ENCODE measurements around the gene B4GALT4.
A peak's percentile ranks its signal among the peaks of the same experiment; 100 is the strongest.

Gene B4GALT4

DNA sequence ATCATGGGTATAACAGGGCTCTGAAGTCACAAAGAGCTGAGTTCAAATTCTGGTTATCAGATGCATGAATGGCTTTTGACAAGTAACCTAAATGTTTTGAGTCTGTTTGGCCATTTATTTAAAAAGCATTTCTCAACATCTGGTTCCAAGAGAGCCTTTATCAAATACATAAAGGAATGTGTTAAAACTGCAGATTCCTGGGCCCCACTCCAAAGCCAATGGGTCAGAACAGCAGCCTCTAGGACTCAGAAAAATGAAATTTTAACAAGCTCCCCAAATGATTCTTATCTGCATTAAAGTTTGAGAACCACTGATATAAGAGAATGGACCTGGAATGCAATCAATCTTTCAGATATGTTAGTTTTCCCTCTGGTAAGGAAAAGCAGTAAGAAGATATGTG lies 3.4 kb downstream of the B4GALT4 start:
- DNase-seq (ENCODE audit: low read depth in 4 of 4, low spot score in 1 of 4): no peak

DNA sequence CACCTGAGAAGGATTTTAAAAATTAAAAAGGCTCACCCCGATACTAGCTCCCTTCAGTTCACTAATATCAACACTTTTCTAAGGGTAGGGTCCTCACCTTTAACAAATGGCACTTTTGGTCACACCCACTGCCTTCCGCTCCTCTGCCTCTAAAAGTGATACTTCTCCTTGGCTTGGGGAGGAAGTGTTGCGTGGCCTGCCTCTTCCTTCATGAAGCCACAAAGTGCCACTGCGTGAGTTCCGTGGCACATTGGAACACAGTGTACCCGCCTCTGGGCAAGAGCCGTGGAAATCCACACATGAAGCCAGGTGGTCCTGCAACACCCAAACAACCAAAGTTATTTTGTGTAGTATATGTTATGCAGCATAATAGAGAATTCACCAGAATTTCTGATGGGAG lies 3.9 kb downstream of the B4GALT4 start:
- no peak for DNase-seq (ENCODE audit: low read depth in 4 of 4, low spot score in 1 of 4)

DNA sequence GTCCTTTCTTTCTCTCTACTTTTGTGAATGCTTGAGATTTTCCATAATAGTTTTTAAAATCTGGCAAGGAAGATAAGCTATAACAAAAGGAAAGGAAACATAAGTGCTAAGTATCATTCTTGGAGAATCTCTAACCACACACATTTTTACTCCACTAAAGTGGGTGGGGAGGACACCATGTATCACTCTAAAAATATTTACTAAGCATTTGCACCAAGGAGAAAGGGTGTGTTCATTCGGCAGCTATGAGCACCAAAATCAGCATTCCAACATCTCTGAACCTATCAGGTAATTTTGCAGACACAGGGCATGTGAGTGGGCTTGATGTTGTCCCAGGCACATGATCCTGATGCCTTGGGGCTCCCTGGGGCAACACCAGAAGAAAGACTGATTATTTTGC lies 5.5 kb downstream of the B4GALT4 start:
- no peak for DNase-seq (ENCODE audit: low read depth in 4 of 4, low spot score in 1 of 4)

DNA sequence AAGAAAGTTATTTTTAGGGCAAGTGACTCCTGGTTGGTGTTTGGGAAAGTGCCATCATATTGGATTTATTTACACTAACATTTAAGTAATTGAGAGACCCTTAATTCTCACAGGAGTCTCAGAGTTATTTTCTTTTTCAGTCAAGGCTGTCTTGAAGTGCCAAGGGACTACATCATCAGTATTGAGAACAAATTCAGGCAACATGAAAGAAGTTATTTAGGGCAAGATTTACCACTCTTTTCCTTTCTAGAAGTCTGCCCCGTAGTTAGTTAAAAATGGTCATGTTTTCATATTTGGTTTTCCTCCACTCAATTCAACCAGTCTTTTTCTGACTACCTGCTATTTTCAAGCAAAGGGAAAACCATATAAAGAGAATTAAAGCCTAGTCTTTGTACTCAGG lies 6.1 kb downstream of the B4GALT4 start:
- DNase-seq (ENCODE audit: low read depth in 4 of 4, low spot score in 1 of 4): no peak

DNA sequence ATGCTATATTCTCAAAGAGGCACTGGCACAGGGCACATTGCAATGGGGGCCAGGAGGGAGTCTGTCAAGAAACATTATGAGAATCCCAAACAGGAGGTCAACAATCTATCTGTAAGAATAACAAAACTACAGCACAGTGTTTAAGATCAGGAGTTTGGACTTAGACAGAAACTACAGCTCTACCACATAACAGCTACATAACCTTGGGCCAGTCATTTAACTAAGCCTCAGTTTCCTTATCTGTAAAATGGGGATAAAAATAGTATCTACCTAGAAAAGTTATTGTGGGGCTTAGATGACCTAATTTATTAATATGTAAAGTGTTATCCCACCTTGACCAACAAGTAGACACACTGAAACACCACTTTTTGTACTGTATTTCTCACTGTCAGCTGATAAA lies 9.9 kb downstream of the B4GALT4 start:
- no peak for DNase-seq (ENCODE audit: low read depth in 4 of 4, low spot score in 1 of 4)

DNA sequence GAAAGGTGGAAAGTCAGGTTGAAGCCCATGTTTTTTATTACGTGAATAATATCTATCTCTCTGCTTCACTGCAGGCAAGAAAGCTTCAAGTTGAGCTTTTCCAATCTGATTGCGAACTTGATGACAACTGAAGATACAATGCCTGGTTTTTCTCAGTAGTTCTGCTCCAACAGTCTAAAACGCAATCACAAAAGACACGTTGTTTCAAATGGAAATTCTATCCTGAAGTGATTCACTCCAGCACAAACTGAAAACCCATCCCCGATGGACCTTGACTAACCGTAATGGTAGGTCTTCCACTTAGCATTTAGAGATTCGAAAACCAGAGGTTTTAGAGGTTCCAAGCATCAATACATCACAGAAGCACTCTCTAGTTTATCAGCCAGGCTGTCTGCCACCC lies 10.6 kb downstream of the B4GALT4 start:
- DNase-seq (ENCODE audit: low read depth in 4 of 4, low spot score in 1 of 4): no peak

DNA sequence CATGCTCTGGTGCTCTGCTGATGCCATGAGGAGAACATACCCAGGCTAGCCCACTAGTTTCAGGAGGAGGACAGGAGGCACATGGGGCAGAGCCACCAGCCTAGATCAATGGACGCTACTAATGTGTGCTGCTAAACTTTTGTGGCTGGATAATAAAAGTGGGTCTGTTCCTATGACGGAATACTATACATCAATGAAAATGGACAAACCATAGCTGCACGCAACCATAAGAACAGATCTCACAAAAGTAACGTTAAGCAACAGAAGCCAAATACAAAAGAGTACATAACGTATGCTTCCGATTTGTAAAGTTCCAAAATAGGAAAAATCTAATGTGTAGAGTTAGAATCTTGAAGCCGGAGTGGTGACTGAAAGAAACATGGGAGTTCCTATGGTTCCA lies 11.5 kb downstream of the B4GALT4 start:
- DNase-seq (ENCODE audit: low read depth in 4 of 4, low spot score in 1 of 4): no peak

DNA sequence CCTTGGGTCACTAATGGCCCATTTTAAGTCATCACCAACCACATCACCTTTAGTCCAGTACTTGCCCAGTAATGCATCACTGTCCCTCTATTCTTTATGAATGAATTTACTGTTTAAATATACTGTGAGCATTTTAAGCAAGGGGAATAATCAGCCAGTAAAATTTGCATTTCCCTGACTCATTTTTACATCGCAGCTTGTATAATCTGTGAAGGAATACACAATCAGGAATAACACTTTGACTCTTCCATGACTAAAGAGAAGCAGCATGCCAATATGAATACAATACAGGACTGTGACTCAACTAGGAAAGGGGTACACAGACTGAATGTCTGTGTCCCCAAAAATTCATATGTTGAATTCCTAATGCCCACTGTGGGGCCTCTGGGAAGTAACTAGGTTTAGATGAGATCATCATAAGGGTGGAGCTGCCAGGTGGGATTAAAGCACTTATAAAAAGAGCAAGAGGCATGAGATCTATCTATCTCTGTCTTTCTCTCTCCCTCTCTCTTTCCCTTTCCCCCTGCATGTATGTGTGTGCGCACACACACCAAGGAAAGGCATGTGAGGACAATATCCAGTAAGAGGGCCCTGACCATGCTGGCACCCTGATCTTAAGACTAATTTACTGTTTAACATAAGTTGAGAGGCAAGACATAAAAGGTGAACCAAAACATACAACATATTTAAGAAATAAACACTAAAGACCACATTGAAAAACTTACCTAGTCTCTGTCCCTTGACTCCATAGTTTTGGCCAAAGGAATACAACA lies 12.1 kb downstream of the B4GALT4 start:
- DNase-seq (ENCODE audit: low read depth in 4 of 4, low spot score in 1 of 4): no peak

DNA sequence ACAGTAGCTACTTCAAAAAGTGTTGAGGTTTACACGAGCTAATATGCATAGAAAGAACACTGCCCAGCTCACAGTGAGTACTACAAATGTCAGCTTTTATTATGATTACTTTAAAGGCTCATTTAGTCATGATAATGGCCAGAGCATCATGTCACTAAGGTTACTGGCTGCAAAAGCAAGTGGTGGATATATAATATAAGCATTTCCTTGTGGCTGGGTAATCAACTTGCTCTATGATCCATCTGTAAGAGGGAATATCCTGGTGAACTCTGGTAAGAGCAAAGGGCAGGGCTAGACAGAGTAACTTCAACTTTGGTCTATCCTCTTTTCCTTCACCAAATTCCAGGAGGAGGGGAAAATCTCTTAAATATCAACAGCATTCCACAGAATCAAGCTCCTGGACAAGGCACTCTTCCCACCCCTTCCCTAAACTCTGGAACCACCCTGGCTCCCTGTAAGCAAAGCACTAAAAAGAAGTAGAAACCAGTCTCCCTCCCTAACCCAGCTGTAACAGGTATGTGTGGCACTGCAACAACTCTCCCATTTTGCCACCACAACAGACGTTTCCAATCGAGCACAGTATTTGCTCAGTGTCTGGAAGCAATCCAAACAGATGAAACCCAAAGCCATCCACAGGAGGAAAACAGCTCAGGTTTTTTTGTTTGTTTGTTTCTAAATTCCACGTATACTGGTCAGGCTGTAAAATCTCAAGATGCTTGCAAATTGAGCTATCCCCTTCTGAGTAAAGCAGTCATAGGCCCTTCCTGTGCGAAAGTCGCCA lies 13.4 kb downstream of the B4GALT4 start:
- DNase-seq (ENCODE audit: low read depth in 4 of 4, low spot score in 1 of 4): no peak

DNA sequence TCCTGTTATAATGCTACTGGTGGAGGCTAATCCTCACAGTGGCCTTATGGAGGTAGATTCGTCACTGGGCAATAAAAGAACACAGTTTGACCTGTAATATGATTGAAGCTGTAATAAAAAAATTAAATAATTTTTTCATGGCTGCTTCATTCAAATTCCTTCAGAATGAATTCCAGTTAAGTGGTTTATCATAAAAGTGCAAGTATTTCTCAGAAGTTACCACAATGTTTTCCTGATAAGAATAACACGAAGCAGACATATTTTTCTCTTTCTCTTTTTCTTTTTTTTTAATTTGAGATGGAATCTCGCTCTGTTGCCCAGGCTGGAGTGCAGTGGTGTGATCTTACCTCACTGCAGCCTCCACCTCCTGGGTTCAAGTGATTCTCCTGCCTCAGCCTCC lies 15.6 kb downstream of the B4GALT4 start:
- no peak for DNase-seq (ENCODE audit: low read depth in 4 of 4, low spot score in 1 of 4)

DNA sequence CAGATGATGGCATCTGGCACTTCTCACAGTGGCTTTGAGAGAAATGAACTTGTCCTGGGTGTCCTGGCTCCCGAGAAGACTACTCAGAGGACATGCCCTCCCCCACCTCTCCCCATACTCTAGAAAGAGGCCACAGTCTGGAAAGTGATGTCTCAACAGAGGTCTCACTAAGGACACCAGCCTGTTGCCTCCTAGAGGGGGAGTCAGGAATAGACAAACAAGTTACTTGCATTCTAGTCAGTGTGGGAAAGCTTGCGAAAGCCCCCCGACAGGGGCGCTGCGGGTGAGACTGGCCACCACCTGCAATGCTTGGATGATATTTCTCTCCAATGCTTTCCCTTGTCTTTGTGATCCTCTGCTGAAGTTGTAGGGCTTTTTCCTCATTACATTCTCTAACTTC lies 17.2 kb downstream of the B4GALT4 start:
- DNase-seq (ENCODE audit: low read depth in 4 of 4, low spot score in 1 of 4): no peak

DNA sequence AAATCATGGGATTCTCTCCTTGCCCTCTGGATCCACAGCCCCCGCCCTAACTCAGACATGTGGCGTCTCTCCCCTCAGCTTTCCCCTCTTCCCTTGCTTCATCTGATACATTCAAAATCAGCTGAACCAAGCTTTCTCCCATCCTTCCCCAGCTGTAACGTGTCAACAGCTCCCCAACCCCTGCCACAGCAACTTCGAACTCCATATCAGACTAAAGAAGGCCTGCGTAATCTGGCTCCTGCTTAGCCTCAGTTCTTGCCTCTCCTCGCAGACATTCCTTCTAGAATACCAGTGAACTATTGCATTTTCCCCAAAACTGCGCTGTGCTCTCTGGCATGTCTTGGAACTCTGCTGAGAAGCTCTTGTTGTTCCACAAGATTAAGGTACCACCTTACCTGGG lies 18.3 kb downstream of the B4GALT4 start:
- no peak for DNase-seq (ENCODE audit: low read depth in 4 of 4, low spot score in 1 of 4)

DNA sequence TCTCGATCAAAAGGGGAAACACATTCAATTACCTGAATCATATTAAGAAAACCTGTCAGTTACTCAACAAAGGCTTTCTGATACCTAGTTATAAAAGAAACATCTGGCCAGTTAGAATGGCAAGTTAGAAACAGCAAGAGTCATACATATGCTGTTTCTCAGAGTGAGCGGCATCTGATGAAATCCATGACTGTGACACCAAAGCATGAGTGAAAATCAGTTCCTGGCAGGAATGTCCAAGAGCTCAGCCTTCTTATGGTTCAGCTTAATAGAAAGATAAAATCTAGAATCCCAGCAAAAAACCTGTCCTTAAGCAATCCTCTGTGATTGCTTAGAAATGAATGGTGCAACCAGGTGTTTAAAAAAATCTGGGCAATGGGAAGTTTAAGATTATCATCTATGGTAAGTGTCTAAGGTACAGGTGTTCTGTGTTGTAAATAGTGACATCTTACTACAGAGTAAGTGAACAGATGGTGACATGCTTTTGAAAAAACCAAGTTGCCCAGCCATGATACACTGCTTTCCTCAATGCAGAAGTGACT lies 18.8 kb downstream of the B4GALT4 start:
- no peak for DNase-seq (ENCODE audit: low read depth in 4 of 4, low spot score in 1 of 4)

DNA sequence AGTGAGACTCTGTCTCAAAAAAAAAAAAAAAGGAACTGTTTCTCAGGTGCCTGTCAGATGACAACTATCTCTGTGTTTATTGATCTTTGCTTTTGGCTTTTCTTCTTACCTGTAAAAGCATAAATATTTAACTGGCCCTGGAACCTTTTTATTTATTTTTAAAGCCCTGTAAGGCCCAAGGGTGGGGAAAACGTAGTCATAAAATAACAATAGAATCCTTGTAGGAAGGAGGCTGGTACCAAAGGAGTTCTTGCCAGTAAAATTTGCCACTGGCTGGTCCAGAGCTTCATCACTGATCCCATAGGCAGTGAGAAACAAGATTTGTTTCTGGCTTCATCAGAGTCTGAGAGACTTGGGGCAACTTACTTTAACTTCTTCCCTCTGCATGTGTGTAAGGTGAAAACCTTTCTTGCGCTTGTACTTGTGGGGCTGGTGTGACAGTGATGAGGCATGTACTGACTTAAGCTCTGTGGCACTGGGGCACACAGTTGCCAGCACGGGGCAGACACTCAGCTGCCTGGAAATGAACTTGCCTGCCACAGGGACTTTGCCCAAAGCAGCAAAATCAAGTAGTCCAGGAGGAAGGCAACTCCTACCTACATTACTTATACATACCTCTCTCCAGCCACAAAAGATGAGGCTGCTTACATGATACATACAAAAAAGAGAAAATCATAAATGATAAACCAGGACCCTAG lies 19.6 kb downstream of the B4GALT4 start:
- DNase-seq (ENCODE audit: low read depth in 4 of 4, low spot score in 1 of 4): no peak

DNA sequence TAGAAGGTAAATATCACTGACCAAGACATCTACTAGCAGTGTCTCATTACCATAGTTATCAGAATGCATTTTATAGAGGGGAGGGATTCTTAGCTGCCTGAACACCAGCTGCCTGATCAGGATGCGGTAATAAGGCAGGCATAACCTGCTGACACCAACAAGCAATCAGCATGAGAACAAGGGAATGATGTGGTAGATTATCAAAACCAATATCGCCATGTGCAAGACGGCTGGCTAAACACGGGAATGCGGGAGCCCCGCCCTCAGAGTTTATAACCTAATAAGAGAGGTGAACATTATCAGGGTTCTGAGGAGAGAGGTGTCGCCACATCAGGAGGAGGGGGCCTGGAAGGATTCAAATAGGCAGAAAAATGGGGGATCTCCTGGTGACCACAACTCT lies 20.5 kb downstream of the B4GALT4 start:
- DNase-seq (ENCODE audit: low read depth in 4 of 4, low spot score in 1 of 4): no peak

DNA sequence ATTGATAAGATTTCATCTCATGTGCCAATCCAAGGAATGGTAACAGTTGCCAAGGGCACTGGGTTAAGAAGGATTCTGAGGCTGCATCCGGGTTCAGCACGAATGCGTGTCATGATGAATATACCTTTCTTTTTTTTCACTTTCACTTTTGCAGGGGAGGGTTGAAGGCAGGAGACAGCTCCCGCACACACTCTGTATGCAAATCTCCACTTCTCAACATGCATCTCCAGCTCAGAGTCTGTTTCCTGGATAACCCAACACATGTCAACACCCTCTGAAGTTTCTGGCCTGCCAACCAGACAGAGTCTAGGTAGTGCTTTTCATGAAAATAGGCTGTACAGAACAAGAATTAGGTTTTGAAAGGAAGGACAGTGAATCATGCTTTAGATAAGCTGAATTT lies 21.6 kb downstream of the B4GALT4 start:
- DNase-seq (ENCODE audit: low read depth in 4 of 4, low spot score in 1 of 4): peak in 1 of 4 experiments; percentile 19

DNA sequence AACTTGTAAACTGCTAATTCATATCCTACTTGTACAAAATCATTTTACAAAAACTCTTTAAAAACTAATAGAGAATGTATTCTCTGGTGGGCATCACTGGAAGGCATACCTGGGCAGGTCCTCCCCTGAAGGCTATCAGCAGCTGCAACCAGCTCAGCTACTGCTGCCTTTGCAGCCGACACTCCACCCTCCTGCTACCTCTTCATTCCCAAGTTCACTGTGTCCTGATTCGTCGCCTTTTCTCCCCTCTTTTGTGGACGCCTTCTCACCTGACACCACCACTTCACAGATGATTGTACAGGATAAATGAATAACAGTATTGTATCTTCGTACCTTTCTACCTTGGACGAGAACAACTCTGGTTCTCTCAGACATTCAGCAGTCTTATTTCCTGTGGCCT lies 28.9 kb downstream of the B4GALT4 start:
- DNase-seq (ENCODE audit: low read depth in 4 of 4, low spot score in 1 of 4): no peak

DNA sequence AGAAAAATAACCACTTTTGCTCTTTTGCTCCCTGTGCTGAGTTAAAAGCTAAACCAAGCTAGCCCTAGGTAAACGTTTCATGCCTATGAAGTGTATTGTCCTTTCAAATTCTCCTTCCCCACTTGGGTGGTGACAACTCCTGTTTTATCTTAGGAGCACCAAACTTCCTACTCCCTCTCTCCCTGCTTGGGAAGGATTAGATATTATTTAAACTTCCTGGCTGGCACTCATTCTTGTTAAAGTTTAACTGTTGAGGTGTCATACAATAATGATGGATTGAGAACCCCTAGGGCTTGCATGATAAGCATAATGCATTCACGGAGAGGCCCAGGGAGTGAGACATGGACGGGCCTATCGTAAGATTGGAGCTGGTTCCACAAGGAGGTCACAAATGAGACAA lies 29.5 kb downstream of the B4GALT4 start:
- DNase-seq (ENCODE audit: low read depth in 4 of 4, low spot score in 1 of 4): no peak

DNA sequence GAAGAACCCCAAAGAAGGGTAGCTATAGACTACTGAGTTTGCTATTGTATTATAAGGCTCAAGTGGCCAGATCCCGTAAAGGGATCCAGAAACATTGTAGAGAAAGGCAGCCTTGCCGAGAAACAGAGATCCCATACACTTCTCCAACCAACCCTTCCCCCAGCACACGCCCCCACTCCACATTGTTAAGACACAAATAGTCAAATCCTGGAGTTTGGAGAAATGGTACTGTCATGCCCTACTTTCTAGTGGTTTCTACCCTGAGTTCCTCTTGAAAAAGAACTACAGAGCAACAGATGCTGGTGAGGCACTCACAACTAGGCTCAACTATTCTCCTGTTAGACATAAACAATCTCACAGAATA lies 33.2 kb downstream of the B4GALT4 start:
- no peak for DNase-seq (ENCODE audit: low read depth in 4 of 4, low spot score in 1 of 4)

DNA sequence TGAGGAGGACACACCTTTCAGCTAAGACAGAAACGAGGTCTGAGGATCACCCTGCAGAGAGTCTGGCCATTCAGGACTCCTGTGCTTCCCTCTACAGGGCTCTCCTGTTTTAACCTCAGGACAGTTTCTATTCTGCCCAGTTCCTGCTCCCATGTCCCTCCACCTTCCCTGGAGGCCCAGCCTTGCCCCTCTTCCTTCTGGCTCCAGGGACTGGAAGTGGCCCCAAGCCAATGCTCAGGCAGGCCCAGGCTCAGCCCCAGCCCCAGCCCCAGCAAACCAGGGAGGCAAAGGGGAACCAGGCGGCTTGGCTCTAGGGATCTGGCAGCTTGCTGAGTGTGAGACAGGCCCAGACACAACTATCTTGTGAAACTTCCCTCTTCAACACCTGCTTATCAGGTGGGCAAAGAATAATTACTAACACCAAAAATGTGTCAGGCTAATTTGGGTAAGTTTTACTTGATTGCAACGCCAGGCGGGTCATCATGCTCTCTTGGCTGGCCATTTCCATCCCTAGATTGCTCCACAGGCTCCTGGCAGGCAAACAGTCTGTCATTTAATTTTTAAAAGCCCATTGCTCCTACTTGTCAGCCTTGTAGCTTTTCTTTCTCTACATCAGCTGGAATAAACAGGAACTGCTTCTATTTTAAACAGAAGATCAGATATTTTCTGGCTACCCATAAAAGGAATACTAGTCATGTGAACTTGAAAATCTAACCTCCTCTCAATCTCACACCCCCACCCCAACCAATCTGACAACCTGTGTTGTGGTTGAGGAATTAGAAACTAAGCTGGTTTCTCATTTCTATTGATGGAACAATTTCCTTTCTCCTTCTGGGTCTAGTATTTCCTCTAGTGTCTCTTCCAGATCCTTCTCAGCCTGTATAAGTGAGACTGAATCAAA lies 33.8 kb downstream of the B4GALT4 start:
- no peak for DNase-seq (ENCODE audit: low read depth in 4 of 4, low spot score in 1 of 4)

DNA sequence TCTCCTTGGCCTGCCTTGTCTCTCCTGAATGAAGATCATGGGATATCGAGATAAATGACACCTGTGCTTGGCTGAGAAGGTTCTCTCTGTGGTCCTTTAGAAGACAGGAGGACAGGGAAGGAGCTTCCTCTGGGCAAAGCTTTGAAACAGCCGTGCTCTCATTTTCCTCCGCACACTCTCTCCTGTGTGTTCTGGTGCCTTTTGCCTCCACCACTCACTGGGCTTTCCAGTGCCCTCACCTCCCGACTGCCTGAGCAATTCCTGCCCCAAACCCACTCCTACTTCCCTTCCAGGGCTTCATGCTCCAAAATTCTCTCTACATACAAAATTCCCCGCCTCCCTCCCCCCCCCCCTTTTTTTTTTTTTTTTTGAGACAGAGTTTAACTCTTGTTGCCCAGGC lies 35.0 kb downstream of the B4GALT4 start:
- no peak for DNase-seq (ENCODE audit: low read depth in 4 of 4, low spot score in 1 of 4)

All from stimulated activated CD4-positive, alpha-beta T cell treated with anti-CD3 and anti-CD28 coated beads, Interleukin-1b, Interleukin-23, amount 100 ng/mL, for 24 hours (primary cell).